Kidney (tissue), 14 donors: ENCODE measurements around the gene DPP9. TPM values are rescaled to one million over a fixed set of nuclear protein-coding genes. Genes with fewer than 3 reads are reported as not detected.
A peak's percentile ranks its signal among the peaks of the same experiment; 100 is the strongest.

Source experiments
- DNase-seq, 5 donors: peaks; one replicate each; pipeline ENCODE4 v3.0.0-alpha.2; 2013 to 2020
- FAIRE-seq: peaks from 2 replicates; lab custom pipeline; 2012; peaks lifted over from hg19 to GRCh38; lab: Jason Lieb, UNC
- H3K27ac ChIP-seq, 2 donors: one replicate each; pipeline ENCODE4 v1.7.0; 2013; ENCODE audit warnings: low read depth in 2 of 2, low read length in 2 of 2, inconsistent platforms in 1 of 2
- H3K27me3 ChIP-seq: one replicate; pipeline ENCODE4 v1.7.1; 2013; ENCODE audit warnings: low read length, inconsistent platforms; ENCODE audit not compliant: control insufficient read depth, insufficient read depth
- H3K36me3 ChIP-seq, 3 donors: one replicate each; pipeline versions ENCODE4 v1.7.0 to v1.7.1; 2013; ENCODE audit warnings: low read length in 3 of 3, control low read depth in 1 of 3, inconsistent platforms in 1 of 3; ENCODE audit not compliant: insufficient read depth in 3 of 3, control insufficient read depth in 2 of 3
- H3K4me1 ChIP-seq, 3 donors: one replicate each; pipeline versions ENCODE4 v1.7.0 to v1.7.1; 2013; ENCODE audit warnings: low read length in 3 of 3, inconsistent platforms in 1 of 3, low read depth in 1 of 3; ENCODE audit not compliant: control insufficient read depth in 2 of 3, insufficient read depth in 2 of 3
- H3K4me3 ChIP-seq, 3 donors: one replicate each; pipeline versions ENCODE4 v1.7.0 to v1.8.1; 2013; ENCODE audit warnings: low read length in 3 of 3, control low read depth in 1 of 3, inconsistent platforms in 1 of 3
- H3K9ac ChIP-seq, 3 donors: one replicate each; pipeline versions ENCODE4 v1.7.0 to v1.7.1; 2013; ENCODE audit warnings: low read length in 3 of 3, control low read depth in 1 of 3, inconsistent platforms in 1 of 3
- H3K9me3 ChIP-seq, 3 donors: one replicate each; pipeline versions ENCODE4 v1.7.0 to v1.7.1; 2013; ENCODE audit warnings: low read length in 3 of 3, control low read depth in 1 of 3, inconsistent platforms in 1 of 3; ENCODE audit not compliant: control insufficient read depth in 2 of 3, insufficient read depth in 1 of 3
- CTCF ChIP-seq: IDR thresholded peaks from 3 replicates; pipeline ENCODE4 v1.5.1; 2012; ENCODE audit warnings: mild to moderate bottlenecking, moderate library complexity, borderline replicate concordance; ENCODE audit not compliant: insufficient read depth; ENCODE audit errors: extremely low read depth
- intact Hi-C: fragments of 100-400 bp; cut with DNase I; formaldehyde crosslinking; loops from one replicate; pipeline ENCODE4 v1.11.1; 2022
- polyA plus RNA-seq: library from polyadenylated mRNA; stranded (reverse); fragments of 350-450 nt; fragmentation: Illumina TruSeq; extraction: RNeasy Lipid Tissue Mini Kit (QIAGEN cat#74804); gene quantifications from one replicate; pipeline ENCODE4 v1.2.3, GENCODE V29; 2014; ENCODE audit warnings: low read depth, low replicate concordance; ENCODE audit not compliant: insufficient read depth
- total RNA-seq: library from RNA; stranded (reverse); fragmentation: NEBNext Ultra II Directional; extraction: Animal tissue kit (Norgen Biotek cat#: 25700); gene quantifications from one replicate; pipeline ENCODE4 v1.2.1, GENCODE V29; 2021
- donor health status: control.
- donor health status: control.
- donor health status: control.
- donor health status: control.
- donor health status: control.
- donor health status: DM: yes; HTN: yes; CAD: no.
- donor health status: Normal renal cell carcinoma (clear cell type).

The DPP9 gene
- total and polyA plus RNA-seq, 2 donors from 2014 or later, result 14.0 to 61.9 TPM

DNA sequence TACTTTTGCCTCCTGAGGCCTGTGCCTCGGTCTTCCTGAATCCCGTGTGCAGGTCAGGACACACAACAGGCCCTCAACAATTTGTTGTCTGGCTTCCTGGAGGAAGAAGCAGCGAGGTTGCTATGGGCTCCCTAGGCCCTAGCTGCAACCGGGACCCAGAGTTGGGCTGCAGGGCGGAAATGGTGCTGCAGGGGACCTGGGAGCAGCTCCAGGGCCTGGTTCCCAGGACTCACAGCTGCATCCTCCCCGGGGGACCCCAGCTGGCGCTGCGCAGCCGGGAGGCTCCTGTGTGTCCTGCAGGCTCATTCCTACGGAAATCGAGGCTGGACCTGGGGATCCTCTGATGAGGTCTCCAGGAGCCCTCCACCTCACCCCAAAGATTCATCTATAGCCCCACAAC, 85.3 kb downstream of the DPP9 start:
- Histone ChIP-seq H3K9ac (peak overlapping the region in 1 of 3 donors; percentile 34), H3K27ac (no peak overlapping the region), H3K4me3 (no peak overlapping the region), H3K27me3 (no peaks in the 10 kb centered on the region), H3K4me1 (peaks cover 0 to 22% (median 4%) of the 10 kb centered on the region in 3 donors), H3K9me3 (no peaks in the 10 kb centered on the region), H3K36me3 (no peaks in the 10 kb centered on the region)
- no peak for FAIRE-seq
- DNase-seq, result peak in 2 of 5 donors; percentile 59 to 82
- no peak for TF ChIP-seq CTCF
- intact Hi-C loops, result loop anchor here (10.0 kb wide), 1 partner anchor 74 kb away; no protein-coding TSS in a partner anchor

- no peaks in the 10 kb centered on the region for H3K36me3 ChIP-seq
- H3K9me3 ChIP-seq, result no peaks in the 10 kb centered on the region
- peaks cover 0 to 22% (median 4%) of the 10 kb centered on the region in 3 donors for H3K4me1 ChIP-seq
- peak overlapping the region in 1 of 3 donors; percentile 82 for H3K9ac ChIP-seq
- FAIRE-seq (no peak), DNase-seq (no peak)
- H3K27me3 ChIP-seq, result no peaks in the 10 kb centered on the region
- peak overlapping the region in 1 of 3 donors; percentile 59 for H3K4me3 ChIP-seq
- no peak overlapping the region for H3K27ac ChIP-seq
- no peak for TF ChIP-seq CTCF
- intact Hi-C loops, result loop anchor here (10.0 kb wide), 1 partner anchor 72 kb away; no protein-coding TSS in a partner anchor
These were observed 86.9 kb downstream of the DPP9 start for GRCh38 chr19:4636761-4637160.

GRCh38 chr19:4636151-4636717, 87.4 kb downstream of the DPP9 start:
- Histone ChIP-seq H3K9me3 (no peaks in the 10 kb centered on the region), H3K27ac (no peak overlapping the region), H3K4me1 (peaks cover 0 to 21% (median 4%) of the 10 kb centered on the region in 3 donors), H3K9ac (peak overlapping the region in 2 of 3 donors; percentile 22 to 82), H3K27me3 (no peaks in the 10 kb centered on the region), H3K4me3 (peak overlapping the region; percentile 34 to 59 (median 36)), H3K36me3 (no peaks in the 10 kb centered on the region)
- FAIRE-seq (no peak), DNase-seq (peak; percentile 69 to 88 (median 85))
- TF ChIP-seq CTCF, result peak; percentile 85
- intact Hi-C loops, result loop anchor here (10.0 kb wide), 1 partner anchor 71 kb away; no protein-coding TSS in a partner anchor
